ENCODE results near the gene PLIN4.

- TF ChIP-seq, protein P1, sequence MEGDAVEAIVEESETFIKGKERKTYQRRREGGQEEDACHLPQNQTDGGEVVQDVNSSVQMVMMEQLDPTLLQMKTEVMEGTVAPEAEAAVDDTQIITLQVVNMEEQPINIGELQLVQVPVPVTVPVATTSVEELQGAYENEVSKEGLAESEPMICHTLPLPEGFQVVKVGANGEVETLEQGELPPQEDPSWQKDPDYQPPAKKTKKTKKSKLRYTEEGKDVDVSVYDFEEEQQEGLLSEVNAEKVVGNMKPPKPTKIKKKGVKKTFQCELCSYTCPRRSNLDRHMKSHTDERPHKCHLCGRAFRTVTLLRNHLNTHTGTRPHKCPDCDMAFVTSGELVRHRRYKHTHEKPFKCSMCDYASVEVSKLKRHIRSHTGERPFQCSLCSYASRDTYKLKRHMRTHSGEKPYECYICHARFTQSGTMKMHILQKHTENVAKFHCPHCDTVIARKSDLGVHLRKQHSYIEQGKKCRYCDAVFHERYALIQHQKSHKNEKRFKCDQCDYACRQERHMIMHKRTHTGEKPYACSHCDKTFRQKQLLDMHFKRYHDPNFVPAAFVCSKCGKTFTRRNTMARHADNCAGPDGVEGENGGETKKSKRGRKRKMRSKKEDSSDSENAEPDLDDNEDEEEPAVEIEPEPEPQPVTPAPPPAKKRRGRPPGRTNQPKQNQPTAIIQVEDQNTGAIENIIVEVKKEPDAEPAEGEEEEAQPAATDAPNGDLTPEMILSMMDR (IDR thresholded peaks at IDR 0.05): no peak
- TF ChIP-seq POLR2A (IDR thresholded peaks at IDR 0.05): peak in 1 of 4 donors; percentile 13
Observed at GRCh38 chr19:4519521-4520277, 1.4 kb upstream of the PLIN4 start.
